ENCODE measurements around the gene CLK3. TPM values are rescaled to one million over a fixed set of nuclear protein-coding genes. Genes with fewer than 3 reads are reported as not detected.

CLK3 gene
- total RNA-seq (2021), result 70.7 and 80.1 TPM in 2 replicates
- percentile 76 among the genes with signal in this experiment for Bru-seq, nascent RNA
- BruChase-seq, experiment 1, labeled RNA remaining after a 2-hour chase, result percentile 80 among the genes with signal in this experiment
- BruChase-seq, experiment 2, labeled RNA remaining after a 6-hour chase, result percentile 88 among the genes with signal in this experiment
- long read RNA-seq, transcript CLK3-202 (13 exons, 2,621 nt), result major isoform, 75 of 119 reads
- long read RNA-seq, partial matches to known transcripts, result 16 of 119 reads
- long read RNA-seq, other reads (novel, unspliced or antisense), result 25 of 119 reads

GRCh38 chr15:74615508-74616365 lies at the start of gene CLK3:
Gene CLK3 (plus strand): TSS chr15:74615836. CDS start chr15:74619197, 3,361 bp downstream.
- H3K9me3 ChIP-seq (ENCODE audit: insufficient read depth, low read depth), result no peaks in the 10 kb centered on the region
- POLR2A ChIA-PET (ENCODE audit: unreplicated experiment), result interaction anchor here (0.7 to 0.9 kb wide), 3 partner anchors 12 to 215 kb away, joined by 4 to 8 read pairs (median 7); partner anchors contain the start of gene UBL7
- H3K4me2 ChIP-seq, result peak within 1 kb of the TSS; percentile 92
- peak within 1 kb of the TSS; percentile 87 for H3K4me3 ChIP-seq
- H4K20me1 ChIP-seq (ENCODE audit: insufficient read depth), result peaks cover 43% of the 10 kb centered on the region
- H2AFZ ChIP-seq, result peak within 1 kb of the TSS; percentile 97
- CTCF ChIA-PET, result interaction anchor here (0.6 kb wide), 3 partner anchors 17 to 242 kb away, joined by 4 to 9 read pairs (median 5); no protein-coding TSS in a partner anchor
- peaks cover 18% of the 10 kb centered on the region for H3K4me1 ChIP-seq (replicated peaks; ENCODE audit: insufficient read depth)
- intact Hi-C loops (cut with micrococcal nuclease; ENCODE audit: unreplicated experiment), result loop anchor here (1.0 to 5.0 kb wide), 3 partner anchors 75 to 238 kb away; partner anchors contain the start of genes ARID3B and UBL7
- peak within 1 kb of the TSS; percentile 77 for H3K27ac ChIP-seq
- TF ChIP-seq EZH2 (IDR thresholded peaks at IDR 0.05; ENCODE audit: low read depth), result no peak
- peak; percentile 84 to 97 for DNase-seq
- no TSS peak for BruUV-seq (replicated peaks)
- peaks cover 50% of the 10 kb centered on the region for H3K79me2 ChIP-seq (ENCODE audit: low read depth)
- no peaks in the 10 kb centered on the region; the same call in 1 of the 2 replicates for H3K36me3 ChIP-seq (ENCODE audit: low read depth)
- 0 out of 2 replicates have a peak, but pooled peaks cover 2% of the 10 kb centered on the region for H3K27me3 ChIP-seq (ENCODE audit: insufficient read depth, low read depth)
- H3K9me2 ChIP-seq (ENCODE audit: insufficient read depth), result no peaks in the 10 kb centered on the region
- peaks cover 27% of the 10 kb centered on the region for H3F3A ChIP-seq (ENCODE audit: insufficient read depth, low read depth)

DNA sequence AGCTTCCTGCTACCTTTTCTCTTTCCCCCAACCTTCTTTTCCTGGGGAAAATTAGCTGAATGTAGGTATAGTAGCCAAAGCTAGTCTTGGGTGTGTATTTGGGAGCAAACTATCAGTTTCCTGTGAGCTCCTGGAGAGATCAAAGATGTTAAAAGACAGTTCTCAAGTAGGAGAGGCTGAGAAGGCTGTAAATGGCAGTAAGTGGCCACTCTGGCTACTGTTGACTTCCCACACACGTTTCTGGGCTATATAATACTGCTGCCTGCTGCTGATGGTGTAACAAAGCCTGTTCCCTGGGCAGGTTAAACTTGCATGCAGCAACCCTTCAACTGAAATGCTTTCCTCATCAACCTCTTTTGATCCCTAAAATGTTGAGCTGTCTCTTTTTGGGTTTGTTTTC lies 47.0 kb upstream of the CLK3 start:
- intact Hi-C loops (cut with micrococcal nuclease; ENCODE audit: unreplicated experiment), result no loop called here
- Histone ChIP-seq H3K79me2 (ENCODE audit: low read depth) (no peaks in the 10 kb centered on the region), H3K4me2 (no peak overlapping the region), H3F3A (ENCODE audit: insufficient read depth, low read depth) (no peaks in the 10 kb centered on the region), H3K27ac (no peak overlapping the region), H3K9me3 (ENCODE audit: insufficient read depth, low read depth) (no peaks in the 10 kb centered on the region), H3K4me1 (replicated peaks; ENCODE audit: insufficient read depth) (no peaks in the 10 kb centered on the region), H3K27me3 (ENCODE audit: insufficient read depth, low read depth) (no peaks in the 10 kb centered on the region), H4K20me1 (ENCODE audit: insufficient read depth) (peaks cover 6% of the 10 kb centered on the region), H3K9me2 (ENCODE audit: insufficient read depth) (no peaks in the 10 kb centered on the region), H2AFZ (no peak overlapping the region), H3K36me3 (ENCODE audit: low read depth) (no peaks in the 10 kb centered on the region), H3K4me3 (no peak overlapping the region)
- TF ChIP-seq EZH2 (IDR thresholded peaks at IDR 0.05; ENCODE audit: low read depth) (no peak), CTCF (conservative IDR thresholded peaks at IDR 0.05) (no peak)
- BruUV-seq (replicated peaks), result no TSS peak
- ChIA-PET POLR2A (ENCODE audit: unreplicated experiment) (no interaction called here), CTCF (interaction anchor here (0.5 to 0.6 kb wide), 2 partner anchors 200 to 251 kb away, joined by 5 to 8 read pairs; no protein-coding TSS in a partner anchor)
- no peak for DNase-seq

GRCh38 chr15:74569731-74570070 lies 45.9 kb upstream of the CLK3 start:
- no peak overlapping the region for H3K4me2 ChIP-seq
- no peak overlapping the region for H2AFZ ChIP-seq
- H4K20me1 ChIP-seq (ENCODE audit: insufficient read depth), result peaks cover 6% of the 10 kb centered on the region
- H3K36me3 ChIP-seq (ENCODE audit: low read depth), result no peaks in the 10 kb centered on the region
- no TSS peak for BruUV-seq (replicated peaks)
- H3K9me2 ChIP-seq (ENCODE audit: insufficient read depth), result no peaks in the 10 kb centered on the region
- H3K27me3 ChIP-seq (ENCODE audit: insufficient read depth, low read depth), result no peaks in the 10 kb centered on the region
- ChIA-PET POLR2A (ENCODE audit: unreplicated experiment) (no interaction called here), CTCF (no interaction called here)
- no peak for DNase-seq
- no peaks in the 10 kb centered on the region for H3K9me3 ChIP-seq (ENCODE audit: insufficient read depth, low read depth)
- H3K4me3 ChIP-seq, result no peak overlapping the region
- no peaks in the 10 kb centered on the region for H3F3A ChIP-seq (ENCODE audit: insufficient read depth, low read depth)
- intact Hi-C loops (cut with micrococcal nuclease; ENCODE audit: unreplicated experiment), result no loop called here
- H3K79me2 ChIP-seq (ENCODE audit: low read depth), result no peaks in the 10 kb centered on the region
- H3K27ac ChIP-seq, result no peak overlapping the region
- H3K4me1 ChIP-seq (replicated peaks; ENCODE audit: insufficient read depth), result no peaks in the 10 kb centered on the region
- no peak for TF ChIP-seq CTCF (conservative IDR thresholded peaks at IDR 0.05)
- TF ChIP-seq EZH2 (IDR thresholded peaks at IDR 0.05; ENCODE audit: low read depth), result no peak
